Thyroid gland (tissue), 4 donors: ENCODE measurements around the gene SGSM2.

Experiments used
- POLR2A ChIP-seq, 2 donors: fragments of 450-650 bp; IDR thresholded peaks; one replicate each; pipeline ENCODE4 v1.6.1; 2017; ENCODE audit warnings: antibody characterized with exemption in 2 of 2, mild to moderate bottlenecking in 2 of 2, moderate library complexity in 1 of 2
- TF ChIP-seq, protein P1 (sequence below), 6 experiments: fragments of 200-600 bp in 3 of 6; fragments of 450-650 bp in 3 of 6; sonication (generic) in 3 of 6; IDR thresholded peaks; one replicate each; pipeline ENCODE4 v1.5.1; 2016 to 2019; ENCODE audit warnings: antibody characterized with exemption in 6 of 6, mild to moderate bottlenecking in 2 of 6, inconsistent platforms in 1 of 6, moderate library complexity in 1 of 6

- TF ChIP-seq, protein P1, sequence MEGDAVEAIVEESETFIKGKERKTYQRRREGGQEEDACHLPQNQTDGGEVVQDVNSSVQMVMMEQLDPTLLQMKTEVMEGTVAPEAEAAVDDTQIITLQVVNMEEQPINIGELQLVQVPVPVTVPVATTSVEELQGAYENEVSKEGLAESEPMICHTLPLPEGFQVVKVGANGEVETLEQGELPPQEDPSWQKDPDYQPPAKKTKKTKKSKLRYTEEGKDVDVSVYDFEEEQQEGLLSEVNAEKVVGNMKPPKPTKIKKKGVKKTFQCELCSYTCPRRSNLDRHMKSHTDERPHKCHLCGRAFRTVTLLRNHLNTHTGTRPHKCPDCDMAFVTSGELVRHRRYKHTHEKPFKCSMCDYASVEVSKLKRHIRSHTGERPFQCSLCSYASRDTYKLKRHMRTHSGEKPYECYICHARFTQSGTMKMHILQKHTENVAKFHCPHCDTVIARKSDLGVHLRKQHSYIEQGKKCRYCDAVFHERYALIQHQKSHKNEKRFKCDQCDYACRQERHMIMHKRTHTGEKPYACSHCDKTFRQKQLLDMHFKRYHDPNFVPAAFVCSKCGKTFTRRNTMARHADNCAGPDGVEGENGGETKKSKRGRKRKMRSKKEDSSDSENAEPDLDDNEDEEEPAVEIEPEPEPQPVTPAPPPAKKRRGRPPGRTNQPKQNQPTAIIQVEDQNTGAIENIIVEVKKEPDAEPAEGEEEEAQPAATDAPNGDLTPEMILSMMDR (IDR thresholded peaks at IDR 0.05): no peak
- no peak for TF ChIP-seq POLR2A (IDR thresholded peaks at IDR 0.05)
Measured at GRCh38 chr17:2402544-2402943, 65.2 kb downstream of the SGSM2 start.
